CD4-positive, alpha-beta T cell treated with Interleukin-6 for 4 hours (primary cell): ENCODE data around the gene TSPAN32.
A peak's percentile ranks its signal among the peaks of the same experiment; 100 is the strongest.
"Not testable (repeated sequence)": the region's sequence is repeated elsewhere in the genome, so short reads cannot be mapped to it uniquely, and the experiment has no call there.

Experiments used
- DNase-seq: peaks from one replicate; pipeline ENCODE4 v3.0.0-alpha.2; 2020; ENCODE audit warnings: mixed read lengths

Gene TSPAN32

GRCh38 chr11:2267306-2267850 is 34.4 kb upstream of the TSPAN32 start:
- no peak for DNase-seq

GRCh38 chr11:2267851-2268728 is 33.7 kb upstream of the TSPAN32 start:
- no peak for DNase-seq

GRCh38 chr11:2268729-2269600 is 32.8 kb upstream of the TSPAN32 start:
- peak; percentile 67 for DNase-seq

GRCh38 chr11:2269601-2270321 is 32.1 kb upstream of the TSPAN32 start:
- DNase-seq = peak; percentile 51

GRCh38 chr11:2270322-2271076 is 31.3 kb upstream of the TSPAN32 start, which contains the start of gene ASCL2:
Gene ASCL2 (minus strand): TSS chr11:2270588. CDS start chr11:2270332, 256 bp downstream.
- DNase-seq = no peak

- DNase-seq = peak; percentile 56
Observed at GRCh38 chr11:2271077-2271326, 30.8 kb upstream of the TSPAN32 start.

GRCh38 chr11:2271327-2272227 is 30.2 kb upstream of the TSPAN32 start:
- DNase-seq = no peak

GRCh38 chr11:2272228-2272945 is 29.4 kb upstream of the TSPAN32 start:
- no peak for DNase-seq

GRCh38 chr11:2272946-2273280 is 28.9 kb upstream of the TSPAN32 start:
- DNase-seq = no peak

GRCh38 chr11:2273311-2273710 is 28.5 kb upstream of the TSPAN32 start:
- no peak for DNase-seq

GRCh38 chr11:2273771-2274170 is 28.0 kb upstream of the TSPAN32 start:
- no peak for DNase-seq

GRCh38 chr11:2275334-2276279 is 26.2 kb upstream of the TSPAN32 start:
- DNase-seq = no peak

GRCh38 chr11:2276280-2277007 is 25.4 kb upstream of the TSPAN32 start:
- DNase-seq = no peak

- no peak for DNase-seq
Observed at GRCh38 chr11:2277008-2277346, 24.8 kb upstream of the TSPAN32 start.

- no peak for DNase-seq
Observed at GRCh38 chr11:2277933-2278523, 23.8 kb upstream of the TSPAN32 start.

- no peak for DNase-seq
Observed at GRCh38 chr11:2280208-2280607, 21.6 kb upstream of the TSPAN32 start.

- not testable (repeated sequence) for DNase-seq
Observed at GRCh38 chr11:2286350-2286749, 15.5 kb upstream of the TSPAN32 start.

GRCh38 chr11:2287091-2287490 is 14.7 kb upstream of the TSPAN32 start:
- no peak for DNase-seq
